Esophagus muscularis mucosa (tissue), 4 donors: Measurements from ENCODE around the gene RGP1.

Experiments
- CTCF ChIP-seq, 3 experiments: fragments of 200-600 bp in 2 of 3; fragments of 450-650 bp in 1 of 3; sonication (generic) in 2 of 3; IDR thresholded peaks; one replicate each; pipeline ENCODE4 v1.5.1; 2017 to 2019; ENCODE audit warnings: antibody characterized with exemption in 3 of 3, mild to moderate bottlenecking in 2 of 3, moderate library complexity in 1 of 3
- EP300 ChIP-seq: sonication (generic); formaldehyde crosslinking; IDR thresholded peaks from one replicate; pipeline ENCODE4 v1.6.1; 2017; ENCODE audit warnings: antibody characterized with exemption
- POLR2A ChIP-seq: fragments of 450-650 bp; IDR thresholded peaks from one replicate; pipeline ENCODE4 v1.6.1; 2017; ENCODE audit warnings: antibody characterized with exemption, moderate library complexity, mild to moderate bottlenecking, low read depth
- POLR2AphosphoS5 ChIP-seq, 2 donors: sonication (generic); formaldehyde crosslinking; IDR thresholded peaks; one replicate each; pipeline ENCODE4 v1.6.1; 2017; ENCODE audit warnings: antibody characterized with exemption in 2 of 2

DNA sequence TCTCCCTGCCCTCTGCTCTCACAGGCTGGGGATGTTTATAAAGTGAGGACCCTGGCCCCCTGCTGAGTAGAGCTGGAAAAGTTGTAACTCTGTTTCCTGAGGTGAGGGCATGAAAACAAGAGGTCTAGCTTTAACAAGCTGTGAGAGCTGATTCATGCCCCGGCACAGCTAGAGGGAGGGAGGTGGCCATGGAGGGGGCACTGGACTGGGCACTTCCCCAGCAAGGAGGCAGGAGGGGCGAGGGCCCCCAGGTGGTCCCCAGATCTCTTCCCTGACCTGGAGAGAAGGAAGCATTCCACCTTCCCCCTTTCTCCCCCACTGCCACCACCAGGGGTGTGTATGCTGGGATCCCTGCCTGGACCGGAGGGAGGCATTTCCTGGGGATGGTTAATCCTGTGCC lies 5.2 kb downstream of the RGP1 start, which contains the start of gene MSMP:
- TF ChIP-seq CTCF (IDR thresholded peaks at IDR 0.05) (no peak), POLR2A (no peak), POLR2AphosphoS5 (IDR thresholded peaks at IDR 0.05) (no peak), EP300 (no peak)
